HG03280 (cell line): ENCODE data around the gene FUT2.

ENCODE experiments used
- ATAC-seq: cut with Tn5 transposase; IDR thresholded peaks from one replicate; pipeline ENCODE4 v1.9.1; 2021; ENCODE audit warnings: mild to moderate bottlenecking, moderate library complexity; ENCODE audit not compliant: unreplicated experiment

Gene FUT2

GRCh38 chr19:48724796-48725753, 29.3 kb downstream of the FUT2 start:
- ATAC-seq = no peak

DNA sequence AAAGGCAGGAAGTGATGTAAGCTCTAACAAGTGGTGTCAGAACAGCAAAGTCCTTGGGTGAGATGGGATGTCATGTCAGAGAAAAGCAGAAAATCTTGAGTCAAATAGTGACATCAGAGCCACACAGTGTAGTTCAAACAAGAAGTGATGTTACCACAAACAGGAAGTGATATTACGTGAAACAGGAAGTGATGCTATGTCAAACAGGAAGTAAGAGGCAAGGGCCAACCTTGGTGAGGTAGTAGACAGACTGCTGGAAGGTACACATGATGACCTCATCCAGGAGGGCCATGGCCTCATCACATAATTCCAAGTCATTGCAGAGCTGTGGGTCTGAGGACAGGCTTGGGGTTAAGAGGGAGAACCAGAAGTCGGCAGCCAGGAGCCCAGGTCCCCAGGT, 30.8 kb downstream of the FUT2 start:
- ATAC-seq = no peak

DNA sequence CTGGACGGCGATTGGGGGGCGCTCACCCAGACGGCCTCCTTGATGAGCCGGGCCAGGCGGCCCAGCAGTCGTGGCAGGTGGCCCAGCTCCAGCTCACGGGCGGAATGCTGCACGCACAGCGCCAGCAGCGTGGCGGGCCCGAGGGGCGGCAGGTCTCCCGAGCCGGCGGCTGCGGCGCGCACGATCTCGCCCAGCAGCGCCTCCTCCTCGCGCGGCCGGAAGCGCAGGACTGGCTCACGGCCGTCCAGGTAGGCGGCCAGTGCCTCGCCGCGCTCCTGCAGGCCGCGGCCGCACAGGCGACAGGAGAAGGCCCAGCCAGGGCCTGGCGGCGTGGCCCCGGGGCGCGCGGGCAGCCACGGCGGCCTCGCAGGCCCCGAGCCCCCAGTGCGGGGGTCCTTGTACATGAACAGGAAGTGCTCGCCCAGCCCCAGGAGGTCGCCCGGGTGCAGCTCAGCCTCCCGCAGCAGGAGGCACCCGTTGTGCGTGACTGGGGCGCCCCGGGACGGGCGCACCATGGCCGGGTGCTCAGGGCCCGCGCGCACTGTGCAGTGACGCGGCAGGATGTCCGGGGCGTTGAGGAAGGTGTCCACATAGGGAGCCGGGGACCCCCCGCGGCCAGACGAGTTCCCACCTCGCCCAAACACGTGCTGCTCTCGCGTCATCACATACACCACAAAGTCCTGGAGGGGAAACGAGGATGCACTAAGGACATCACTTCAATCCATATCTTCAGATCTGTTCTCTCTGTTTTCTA, 33.3 kb downstream of the FUT2 start:
- no peak for ATAC-seq

- no peak for ATAC-seq
Measured at GRCh38 chr19:48731452-48731851, 35.7 kb downstream of the FUT2 start.

DNA sequence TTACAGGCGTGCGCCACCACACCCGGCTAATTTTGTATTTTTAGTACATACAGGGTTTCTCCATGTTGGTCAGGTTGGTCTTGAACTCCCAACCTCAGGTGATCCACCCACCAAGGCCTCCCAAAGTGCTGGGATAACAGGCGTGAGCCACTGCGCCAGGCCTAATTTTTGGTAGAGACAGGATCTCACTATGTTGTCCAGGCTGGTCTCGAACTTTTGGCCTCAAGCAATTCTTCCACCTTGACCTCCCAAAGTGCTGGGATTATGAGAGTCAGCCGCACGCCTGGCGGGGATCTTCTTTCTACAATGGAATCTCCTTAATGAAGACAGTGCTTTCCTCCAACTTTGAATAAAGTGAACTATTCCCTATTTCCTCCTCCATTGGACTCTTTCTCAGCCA, 38.9 kb downstream of the FUT2 start:
- no peak for ATAC-seq

- no peak for ATAC-seq
Measured at GRCh38 chr19:48735031-48735615, 39.4 kb downstream of the FUT2 start.

GRCh38 chr19:48737360-48737998, 41.7 kb downstream of the FUT2 start:
- no peak for ATAC-seq

- peak; percentile 73 for ATAC-seq
Measured at GRCh38 chr19:48738557-48739403, 43.0 kb downstream of the FUT2 start.

DNA sequence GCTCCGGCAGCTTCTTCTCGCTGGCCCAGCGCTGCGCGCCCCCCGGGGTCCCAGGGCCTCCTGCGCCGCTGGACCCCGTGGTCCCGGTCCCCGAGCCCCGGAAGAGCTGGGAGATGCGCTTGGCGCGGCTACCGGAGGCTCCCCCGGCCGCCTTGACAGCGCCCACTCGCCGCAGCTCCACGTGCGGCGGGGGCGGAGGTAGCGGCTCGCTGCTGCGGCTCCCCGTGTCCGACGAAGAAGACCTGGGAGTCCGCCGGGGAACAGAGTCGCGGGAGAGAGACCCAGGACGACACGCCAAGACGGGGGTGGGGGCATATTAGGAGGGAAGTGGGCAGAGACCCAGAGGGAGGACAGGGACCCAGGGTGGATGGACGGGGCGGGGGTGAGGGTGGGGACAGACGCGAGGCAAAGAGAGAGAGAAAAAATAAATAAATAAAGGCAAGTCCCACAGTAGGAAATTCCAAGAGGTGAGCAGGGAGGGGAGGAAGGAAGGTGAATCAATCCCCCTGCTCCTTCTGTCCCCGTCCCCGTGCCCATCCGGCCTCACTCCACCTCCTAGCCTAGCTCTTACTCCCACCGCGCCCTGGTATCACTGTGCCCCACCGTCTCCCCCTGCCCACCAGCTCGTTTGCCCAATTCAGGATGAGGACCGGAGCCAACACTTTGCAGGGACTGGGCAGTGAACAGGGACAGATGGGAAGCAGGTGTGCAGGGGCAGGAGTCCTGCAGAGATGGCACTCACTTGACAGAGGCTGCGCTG, 43.8 kb downstream of the FUT2 start:
- ATAC-seq = no peak

DNA sequence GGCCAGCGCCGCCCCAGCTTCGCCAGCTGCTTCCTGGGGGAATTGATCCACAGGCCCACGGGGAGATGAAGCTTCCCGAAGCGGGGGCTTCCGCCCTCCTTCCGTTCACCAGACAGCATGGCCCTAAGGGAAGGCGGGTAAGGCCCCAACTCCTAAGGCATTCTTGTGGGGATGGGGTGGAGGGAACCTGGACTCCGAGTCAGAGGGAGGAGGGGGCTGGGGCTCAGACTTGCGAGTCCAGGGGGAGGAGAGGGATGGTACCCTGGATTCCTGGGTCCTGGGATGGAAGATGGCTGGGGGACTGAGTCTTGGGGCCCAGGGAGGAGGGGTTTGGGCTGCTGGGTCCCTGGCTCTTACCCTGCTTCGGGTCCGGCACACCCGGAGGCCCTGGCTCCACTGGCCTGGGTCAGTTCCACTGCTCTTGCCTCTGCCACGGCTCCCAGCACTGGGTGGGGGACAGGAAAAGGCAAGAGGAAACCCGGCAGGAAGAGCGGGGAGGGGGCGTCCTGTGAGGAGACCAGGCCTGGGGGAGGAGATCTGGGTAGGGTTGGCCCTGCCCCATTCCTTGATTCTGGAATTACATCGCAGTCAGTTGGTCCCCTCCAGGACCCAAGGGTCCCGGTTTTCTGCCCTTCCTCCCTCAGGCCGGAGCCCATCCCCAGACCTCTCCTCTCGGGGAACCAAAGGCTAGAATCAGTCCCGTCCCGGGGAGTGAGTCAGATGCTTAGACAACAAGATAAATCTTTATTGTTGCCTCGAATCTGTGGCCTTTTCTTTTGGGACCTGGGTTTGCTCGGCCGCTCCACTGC, 44.6 kb downstream of the FUT2 start, which contains the start of gene RASIP1:
TSS of gene RASIP1 (minus strand) at position 447 of the 809 bp plus-strand sequence. CDS start at position 119, 328 bp downstream.
- ATAC-seq = no peak

GRCh38 chr19:48741129-48741999, 45.6 kb downstream of the FUT2 start:
- ATAC-seq = no peak

DNA sequence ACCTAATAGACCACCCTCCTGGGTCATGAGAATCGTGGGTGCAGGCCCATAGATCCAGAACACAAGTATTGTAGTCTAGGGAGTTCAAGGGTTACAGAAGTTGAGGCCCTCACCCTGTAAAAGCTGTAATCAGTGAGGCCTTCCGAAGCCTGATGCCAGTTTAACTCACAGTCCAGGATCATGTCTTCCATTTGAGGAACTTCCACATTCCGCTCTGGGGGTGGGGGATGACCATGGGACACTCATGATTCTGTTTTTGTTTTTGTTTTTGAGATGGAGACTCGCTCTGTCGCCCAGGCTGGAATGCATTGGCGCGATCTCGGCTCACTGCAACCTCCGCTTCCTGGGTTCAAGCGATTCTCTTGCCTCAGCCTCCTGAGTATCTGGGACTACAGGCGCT, 46.3 kb downstream of the FUT2 start:
- no peak for ATAC-seq

GRCh38 chr19:48745208-48745995, 49.6 kb downstream of the FUT2 start:
- no peak for ATAC-seq

DNA sequence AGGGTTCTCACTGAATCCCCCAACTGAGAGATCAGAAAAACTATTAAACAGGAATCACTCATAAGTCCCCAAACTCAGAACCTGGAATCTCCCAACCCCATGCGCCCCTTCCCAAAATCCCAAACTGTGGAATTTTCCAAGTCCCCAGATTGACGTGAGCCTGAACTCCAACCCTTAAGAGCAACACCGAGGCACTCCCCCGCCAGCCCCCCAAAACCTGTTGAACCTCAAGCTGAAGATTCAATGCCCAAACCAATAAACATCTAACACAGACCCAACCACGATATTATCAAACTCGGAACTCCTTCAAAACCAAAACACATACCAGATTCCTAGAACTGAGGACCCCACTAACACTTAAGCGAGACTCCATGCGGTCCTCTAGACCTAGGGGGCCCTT, 50.3 kb downstream of the FUT2 start:
- ATAC-seq = no peak

DNA sequence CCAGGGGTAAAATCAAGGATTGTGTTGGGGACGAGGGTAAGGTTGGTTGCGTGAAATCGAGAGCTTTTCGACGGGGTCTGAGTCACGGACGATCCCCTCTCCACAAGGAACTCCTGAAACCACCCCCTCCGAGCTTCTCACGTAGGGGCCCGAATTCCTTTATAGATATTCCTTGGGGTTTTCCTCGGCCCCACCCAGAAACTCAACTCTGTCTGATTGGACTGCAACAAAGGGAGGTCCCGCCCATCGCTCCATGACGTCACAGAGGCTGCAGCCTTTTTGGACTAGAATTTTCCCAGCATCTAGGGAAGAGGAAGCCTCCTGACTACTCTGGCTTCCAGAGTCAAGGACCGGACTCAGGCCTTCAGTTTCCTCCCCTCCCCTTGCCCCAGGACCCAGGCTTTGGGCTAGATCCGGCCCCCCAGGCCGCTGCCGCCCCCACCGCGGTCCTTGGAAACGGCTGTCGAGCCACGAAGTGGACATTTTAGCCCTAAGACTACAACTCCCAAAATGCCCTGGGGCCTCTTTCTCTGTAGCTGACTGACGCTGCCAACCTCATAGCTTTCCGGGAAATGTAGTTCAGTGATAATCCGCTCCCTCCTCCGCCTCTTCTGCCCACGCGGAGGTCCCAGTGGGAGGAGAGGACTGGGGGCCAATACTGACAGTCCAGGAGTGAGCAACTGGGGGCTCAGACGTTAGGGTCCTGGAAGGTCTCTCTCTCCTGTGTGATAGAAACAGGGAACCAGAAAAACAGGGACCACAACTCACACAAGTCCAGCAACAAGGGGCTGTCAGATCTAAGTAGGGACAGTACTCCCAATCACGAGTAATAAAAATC, 51.2 kb downstream of the FUT2 start, which contains the start of gene IZUMO1:
TSS of gene IZUMO1 (minus strand) at position 172 of the 838 bp plus-strand sequence. CDS start 1,050 bp downstream, outside the sequence.
- no peak for ATAC-seq
